IPS DF 4.7 (cell line): ENCODE results near the gene PHF21A.

ENCODE experiments used
- DNase-seq: peaks from one replicate; pipeline ENCODE4 v3.0.0-alpha.2; 2013; ENCODE audit warnings: low spot score; ENCODE audit errors: extremely low read depth

Gene PHF21A

DNA sequence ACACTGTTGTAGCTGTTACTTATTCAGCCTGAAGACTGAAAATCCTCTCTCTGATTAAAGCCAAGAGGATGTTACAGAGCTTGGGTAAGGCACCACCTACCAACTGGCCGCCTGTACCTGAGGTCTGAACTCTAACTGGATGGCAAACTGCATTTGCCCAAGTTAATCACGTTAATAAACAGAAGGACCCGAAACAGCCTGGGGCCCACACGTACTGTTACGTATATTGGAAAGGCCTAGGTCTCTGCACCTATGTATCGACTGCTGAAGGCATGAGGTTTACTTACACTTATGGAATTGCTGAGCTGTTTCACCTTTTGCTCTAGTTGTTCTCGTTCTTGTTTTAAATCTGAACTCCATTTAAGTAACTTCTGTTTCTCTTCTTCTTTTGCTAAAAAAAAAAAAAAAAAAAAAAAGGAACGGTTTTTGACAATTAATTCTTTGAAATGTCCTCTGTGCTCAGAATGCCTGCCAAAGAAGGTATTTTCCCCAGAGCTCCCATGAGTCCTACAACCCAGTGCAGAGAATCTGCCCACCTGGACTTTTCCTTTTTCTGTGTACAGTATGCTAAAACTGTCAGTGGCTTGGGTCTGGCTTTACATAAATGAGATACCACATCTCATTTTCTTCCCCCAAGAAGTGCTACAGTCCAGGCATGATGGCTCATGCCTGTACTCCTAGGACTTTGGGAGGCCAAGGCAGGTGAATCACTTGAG is 185.7 kb downstream of the PHF21A start:
- DNase-seq = no peak

DNA sequence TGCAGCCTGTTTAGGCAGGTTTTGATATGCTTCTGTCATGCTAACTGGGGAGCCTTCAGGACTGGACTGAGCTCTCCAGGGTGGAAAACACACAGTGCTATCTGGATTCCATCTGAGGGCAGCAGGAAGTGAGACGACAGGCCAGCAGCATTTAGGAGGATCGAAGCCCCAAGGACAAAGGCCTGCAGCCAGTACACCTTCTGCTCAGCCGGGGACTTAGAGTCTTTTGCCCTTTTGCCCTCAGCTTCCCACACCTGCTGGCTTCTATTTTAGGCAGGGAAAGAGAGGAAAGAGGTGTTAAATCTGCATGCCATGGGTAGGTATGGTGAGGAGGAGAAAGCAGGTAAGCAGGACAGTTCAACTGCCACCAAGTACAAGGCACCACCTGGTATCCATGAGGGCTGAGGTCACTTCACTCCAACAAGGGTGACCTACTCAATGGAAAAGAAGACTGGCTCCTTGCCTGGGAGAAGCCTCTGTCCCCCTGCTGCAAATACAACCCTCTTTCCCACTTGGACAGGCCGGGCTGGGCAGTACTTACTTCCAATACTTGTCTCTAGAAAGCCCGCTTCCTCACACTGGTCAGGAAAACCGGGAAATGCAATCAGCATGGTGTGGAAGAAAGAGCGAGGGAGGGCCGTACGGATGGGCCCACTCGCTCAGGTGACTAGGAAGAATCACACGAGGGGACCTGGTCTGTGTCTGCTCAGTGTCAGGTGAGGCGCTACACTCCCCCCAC is 186.5 kb downstream of the PHF21A start:
- no peak for DNase-seq

DNA sequence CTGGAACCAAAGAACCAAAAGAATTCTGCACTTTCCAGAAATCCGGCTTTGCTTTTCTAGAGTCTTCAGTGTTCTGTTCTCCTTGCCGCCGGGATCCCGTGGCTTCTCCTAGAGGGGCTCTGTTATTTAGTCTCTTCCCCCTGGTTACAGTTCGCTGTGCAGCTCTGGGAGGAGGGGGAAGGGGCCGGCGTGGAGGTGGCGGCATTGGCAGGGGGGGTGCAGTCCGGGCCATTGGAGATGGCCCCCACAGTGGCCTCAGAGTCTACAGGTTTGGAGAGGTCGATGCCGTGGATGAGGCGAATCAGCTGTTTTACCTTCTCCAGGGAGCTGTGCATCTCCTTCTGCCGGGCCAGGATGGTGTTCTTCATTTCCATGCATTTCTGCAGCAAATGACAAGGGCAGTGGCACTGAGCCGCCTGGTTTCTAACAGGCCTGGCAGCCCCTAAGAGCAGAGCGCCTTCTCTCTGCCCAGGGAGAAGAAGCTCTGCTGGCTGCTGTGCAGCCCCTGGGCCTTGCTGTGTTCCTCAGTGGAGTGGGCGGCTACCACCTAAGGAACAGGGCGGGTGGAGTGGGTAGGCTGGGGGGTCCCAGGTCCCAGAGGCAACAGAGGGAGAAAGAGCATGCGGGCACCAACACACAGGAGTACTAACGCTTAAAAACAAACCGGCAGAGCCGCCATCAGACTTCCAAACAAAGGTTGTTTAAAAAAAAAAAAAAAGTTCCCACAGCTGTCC is 187.2 kb downstream of the PHF21A start:
- DNase-seq = no peak

DNA sequence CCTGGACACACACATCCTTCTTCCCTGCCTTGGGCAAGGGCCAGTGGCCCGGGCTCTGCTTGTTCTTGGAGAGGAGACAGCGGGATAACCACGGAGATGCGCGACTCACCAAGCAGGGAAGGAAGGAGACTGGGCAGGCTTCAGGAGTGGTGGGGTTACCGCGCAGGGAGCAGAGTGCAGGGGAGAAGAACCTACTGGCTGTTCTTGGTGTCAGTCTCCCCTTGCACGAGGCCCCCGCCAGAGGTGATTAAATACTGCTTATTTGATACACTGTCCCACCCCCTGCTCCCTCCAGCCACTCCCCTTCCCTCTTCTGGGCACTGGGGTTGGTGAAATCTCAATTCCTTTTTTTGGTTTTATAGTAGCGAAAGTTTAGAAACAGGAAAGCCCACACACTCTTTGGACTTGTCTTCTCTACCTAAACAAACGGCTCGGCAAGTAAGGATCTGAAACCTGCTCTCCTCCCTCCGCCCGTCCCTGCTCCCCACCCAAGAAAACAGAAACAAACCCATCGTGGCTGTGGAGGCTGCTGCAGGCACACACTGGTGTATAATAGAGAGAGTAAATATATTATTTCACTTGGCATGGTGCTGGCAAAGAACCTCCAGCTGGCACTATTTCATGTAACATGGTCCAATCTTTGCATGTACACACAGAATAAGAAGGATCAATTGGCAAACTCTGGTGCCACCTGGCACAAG is 188.0 kb downstream of the PHF21A start:
- no peak for DNase-seq

DNA sequence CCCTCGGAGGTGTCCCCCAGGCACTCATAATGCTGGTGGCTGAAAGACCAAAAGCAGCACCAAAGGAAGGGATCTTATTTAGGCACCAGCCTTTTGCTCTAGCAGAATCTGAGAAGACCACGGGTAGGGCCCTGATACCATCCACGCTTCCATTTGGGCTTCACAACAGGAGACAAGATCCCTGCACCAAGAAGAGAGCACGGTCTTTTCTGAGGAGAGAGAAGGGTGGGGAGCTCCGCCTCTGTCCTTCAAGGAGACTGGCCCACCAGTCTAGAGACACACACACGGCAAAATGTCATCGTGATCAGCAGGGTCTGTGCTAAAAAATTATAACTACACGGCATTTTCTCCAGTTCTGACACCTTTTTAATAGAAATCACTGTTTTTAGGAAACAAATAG is 189.0 kb downstream of the PHF21A start:
- no peak for DNase-seq

DNA sequence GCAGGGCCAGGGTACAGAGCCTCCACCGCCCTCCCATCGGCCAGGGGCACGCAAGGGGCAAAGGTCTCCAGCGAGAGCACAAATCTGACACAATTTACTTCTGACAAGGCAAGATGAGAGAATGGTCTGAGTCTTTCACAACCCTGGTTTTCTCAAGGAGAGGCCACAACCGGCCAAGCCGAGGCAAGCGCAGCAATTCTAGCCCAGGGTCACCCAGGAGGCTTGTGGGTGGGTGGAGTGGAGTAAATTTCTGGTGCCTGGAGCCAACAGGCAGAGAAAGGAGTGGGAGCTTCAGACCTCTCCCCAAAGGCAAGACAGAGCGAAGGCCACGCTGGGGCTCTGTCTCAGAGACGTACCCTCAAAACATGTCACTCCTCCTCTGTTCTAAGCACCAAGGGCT is 189.5 kb downstream of the PHF21A start:
- DNase-seq = no peak

DNA sequence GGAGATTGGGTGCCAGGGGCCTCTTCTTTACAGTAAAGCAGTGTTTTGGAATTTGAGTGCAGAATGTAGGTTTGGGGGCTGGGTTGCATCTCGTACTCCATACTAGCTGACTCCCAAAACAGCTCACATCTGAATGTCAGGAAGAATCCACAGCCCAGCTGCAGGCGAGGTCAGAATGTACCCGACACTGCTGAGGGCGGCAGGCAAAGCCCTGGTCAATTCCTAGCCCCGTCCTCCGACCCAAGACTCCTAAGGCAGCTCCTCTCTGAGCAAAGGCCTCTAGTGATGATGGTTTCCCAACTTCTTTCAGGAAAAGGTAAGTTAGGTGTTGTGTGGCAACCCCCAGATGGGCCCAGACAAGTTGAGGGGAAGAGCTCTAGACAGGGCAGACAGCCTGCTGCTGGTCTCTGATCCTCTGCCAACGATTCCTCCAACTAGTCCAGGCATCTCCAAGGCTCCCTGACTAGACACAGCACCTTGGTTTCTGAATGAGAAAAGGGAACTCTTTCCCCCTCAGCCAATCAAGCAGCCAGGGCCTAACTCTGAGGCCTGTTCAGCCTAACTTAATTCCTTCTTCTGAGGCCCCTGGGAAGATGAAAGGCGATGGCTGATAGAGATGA is 190.2 kb downstream of the PHF21A start:
- DNase-seq = no peak

DNA sequence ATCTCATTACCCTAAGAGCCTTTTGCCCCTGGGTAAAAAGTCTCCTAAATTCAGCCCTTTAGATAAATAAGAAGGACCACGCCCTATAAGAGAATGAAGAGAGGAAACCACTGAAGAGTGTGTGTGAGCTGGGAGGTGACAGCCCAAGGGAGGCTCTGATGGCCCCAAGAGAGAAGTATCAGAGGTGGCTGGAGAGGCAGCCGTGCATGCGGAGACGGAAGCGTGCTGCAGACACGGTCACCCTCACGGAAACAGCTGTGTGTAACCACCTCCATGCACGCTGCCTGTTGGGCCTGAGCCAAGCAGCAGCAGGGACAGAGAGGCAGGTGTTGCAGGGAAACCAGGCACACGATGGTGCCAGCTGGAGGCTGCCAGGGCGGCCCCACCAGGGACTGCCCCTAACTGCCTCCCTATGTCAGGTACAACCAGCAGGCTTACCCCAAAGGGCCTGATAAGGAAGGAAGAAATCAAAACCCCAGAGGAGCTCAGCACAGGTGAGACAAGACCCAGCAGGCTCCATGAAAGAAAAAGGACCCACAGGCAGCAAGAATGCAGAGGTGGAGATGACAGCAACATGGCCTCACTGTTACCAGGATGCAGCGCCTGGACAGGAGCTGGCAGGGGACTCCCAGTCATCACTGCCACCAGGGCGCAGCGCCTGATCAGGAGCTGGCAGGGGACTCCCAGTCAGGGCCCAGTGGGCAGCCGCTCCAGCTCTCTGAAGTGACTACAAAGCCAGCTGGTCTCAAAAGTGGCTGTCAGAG is 191.0 kb downstream of the PHF21A start:
- no peak for DNase-seq

DNA sequence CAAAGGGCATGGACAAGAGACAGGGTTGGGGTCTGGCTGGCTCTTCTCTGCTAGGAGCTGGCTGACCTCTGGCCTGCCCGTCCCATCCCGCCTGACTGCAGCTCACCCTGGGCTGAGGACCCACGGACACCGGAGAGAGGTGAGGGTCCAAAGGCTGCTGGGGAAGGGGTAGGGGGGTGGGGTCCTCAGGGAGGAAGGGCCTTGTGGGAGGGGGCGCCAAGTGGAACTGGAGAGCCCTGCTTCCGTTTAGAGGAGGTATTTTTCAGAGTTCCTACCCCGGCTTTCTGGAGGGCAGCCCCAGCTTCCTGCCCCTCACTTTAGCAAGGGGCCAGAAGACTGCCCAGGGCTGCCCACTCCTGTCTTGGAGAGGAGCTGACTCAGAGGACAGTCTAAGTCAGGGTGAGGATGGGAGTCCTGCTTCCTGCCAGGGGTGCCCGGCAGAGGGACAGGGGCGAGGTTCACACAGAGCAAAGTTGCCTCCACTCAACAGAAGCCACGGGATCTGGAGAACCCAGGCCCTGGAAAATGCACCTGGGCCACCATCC is 191.7 kb downstream of the PHF21A start:
- no peak for DNase-seq

DNA sequence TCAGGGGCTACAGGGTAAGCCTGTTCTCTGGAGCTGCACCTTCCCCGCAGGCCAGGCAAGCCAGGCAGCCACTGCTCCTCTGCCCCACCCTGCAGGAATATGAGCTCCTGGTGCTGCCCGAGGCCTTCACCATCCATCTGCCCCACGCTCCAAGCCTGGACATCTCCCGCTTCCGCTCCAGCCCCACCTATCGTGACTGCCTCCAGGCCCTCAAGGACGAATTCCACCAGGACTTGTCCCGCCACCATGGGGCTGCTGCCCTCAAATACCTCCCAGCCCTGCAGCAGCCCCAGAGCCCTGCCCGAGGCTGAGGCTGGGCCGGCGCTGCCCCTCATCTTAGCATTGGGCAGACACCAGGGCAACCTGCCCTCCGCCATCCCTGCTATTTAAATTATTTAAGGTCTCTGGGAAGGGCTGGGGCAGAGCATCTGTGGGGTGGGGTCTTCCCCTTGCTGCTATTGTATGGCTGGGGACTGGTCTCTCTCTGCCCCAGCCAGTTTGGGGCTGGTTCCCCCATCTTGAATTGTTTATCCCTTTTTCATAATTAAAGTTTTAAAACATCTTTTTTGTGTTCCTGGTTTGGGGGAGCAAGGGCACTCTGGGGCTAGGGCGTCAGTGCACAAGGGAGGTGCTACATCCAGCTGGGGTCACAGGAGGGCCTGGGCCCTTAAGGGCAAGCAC is 192.6 kb downstream of the PHF21A start:
- DNase-seq = no peak

DNA sequence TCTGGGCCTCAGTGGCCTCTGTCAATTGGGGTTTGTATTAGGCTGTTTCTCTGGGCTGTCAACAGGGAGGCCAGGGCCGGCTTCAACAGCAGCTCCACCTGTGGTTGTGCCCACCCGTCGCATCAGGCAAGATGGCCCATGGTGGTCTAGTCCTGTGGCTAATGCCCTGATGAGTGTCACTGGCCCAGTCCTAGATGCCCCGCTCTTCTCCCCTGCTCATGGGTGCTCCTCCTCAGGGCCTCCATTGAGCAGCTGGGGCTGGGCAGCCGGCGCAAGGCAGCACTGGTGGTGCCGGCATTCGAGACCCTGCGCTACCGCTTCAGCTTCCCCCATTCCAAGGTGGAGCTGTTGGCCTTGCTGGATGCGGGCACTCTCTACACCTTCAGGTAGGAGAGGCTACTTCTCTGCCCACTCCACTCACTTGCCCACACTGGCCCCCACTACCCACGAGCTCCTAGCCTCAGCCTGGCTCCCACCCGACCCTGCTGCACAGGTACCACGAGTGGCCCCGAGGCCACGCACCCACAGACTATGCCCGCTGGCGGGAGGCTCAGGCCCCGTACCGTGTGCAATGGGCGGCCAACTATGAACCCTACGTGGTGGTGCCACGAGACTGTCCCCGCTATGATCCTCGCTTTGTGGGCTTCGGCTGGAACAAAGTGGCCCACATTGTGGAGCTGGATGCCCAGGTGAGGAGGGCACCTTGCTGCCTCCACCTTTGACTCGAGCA is 193.4 kb downstream of the PHF21A start:
- no peak for DNase-seq

DNA sequence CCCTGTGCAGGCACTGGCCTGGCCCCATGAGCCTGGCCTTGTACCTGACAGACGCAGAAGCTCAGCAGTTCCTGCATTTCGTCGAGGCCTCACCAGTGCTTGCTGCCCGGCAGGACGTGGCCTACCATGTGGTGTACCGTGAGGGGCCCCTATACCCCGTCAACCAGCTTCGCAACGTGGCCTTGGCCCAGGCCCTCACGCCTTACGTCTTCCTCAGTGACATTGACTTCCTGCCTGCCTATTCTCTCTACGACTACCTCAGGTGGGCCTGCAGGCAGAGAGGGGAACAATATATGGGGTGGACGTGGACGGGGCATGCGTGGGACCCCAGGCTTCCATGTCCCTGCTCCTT is 193.9 kb downstream of the PHF21A start:
- no peak for DNase-seq

DNA sequence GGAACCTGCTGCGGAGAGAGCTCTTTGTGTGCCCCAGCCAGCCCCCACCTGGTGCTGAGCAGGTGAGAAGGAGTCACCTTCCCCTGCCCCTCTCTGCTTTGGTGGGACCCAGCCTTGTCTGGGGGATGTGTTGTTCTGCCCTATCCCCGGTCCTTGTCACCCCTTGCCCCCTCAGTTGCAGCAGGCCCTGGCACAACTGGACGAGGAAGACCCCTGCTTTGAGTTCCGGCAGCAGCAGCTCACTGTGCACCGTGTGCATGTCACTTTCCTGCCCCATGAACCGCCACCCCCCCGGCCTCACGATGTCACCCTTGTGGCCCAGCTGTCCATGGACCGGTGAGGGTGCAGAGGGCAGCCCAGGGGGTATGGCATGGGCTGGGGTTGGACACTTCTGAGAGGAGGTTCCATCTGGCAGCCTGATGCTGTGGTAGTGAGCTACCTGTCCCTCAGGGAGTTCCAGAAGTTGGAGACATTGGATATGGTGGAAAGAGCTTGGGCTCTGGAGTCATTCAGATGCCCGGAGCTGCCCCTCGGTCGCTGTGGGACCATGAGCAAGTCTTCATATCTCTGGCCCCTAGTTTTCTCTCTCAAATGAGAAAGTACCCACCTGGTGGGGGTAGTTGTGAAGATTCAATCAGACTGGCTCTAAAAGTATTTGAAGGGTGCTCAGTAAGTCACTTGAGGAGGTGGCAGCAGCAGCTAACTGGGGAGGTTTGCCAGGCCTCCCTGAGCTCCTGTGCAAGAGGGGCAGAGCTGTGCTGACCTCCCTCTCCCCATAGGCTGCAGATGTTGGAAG is 194.5 kb downstream of the PHF21A start:
- no peak for DNase-seq

DNA sequence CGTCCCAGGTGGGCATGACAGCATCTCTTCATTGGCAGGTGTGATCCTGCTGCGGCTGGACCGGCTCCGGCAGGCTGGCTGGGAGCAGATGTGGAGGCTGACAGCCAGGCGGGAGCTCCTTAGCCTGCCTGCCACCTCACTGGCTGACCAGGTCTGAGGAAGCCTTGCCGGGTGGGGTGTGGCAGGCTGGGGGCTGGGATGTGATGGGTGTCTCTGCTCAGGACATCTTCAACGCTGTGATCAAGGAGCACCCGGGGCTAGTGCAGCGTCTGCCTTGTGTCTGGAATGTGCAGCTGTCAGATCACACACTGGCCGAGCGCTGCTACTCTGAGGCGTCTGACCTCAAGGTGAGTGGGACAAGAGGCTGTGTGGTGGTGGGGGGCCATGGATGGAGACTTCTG is 195.3 kb downstream of the PHF21A start:
- DNase-seq = no peak

DNA sequence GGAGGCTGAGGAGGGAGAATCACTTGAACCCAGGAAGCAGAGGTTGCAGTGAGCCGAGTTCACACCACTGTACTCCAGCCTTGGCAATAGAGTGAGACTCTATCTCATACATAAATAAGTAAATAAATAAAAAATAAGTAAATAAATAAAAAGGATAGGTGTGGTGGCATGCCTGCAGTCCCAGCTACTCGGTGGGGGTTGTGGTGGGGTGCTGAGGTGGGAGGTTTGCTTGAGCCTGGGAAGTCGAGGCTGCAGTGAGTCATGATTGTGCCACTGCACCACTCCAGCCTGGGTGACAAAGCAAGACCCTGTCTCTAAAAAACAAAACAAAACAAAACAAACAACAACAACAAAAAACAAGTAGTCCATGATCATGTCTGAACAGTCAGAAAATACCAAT is 195.7 kb downstream of the PHF21A start:
- DNase-seq = no peak

DNA sequence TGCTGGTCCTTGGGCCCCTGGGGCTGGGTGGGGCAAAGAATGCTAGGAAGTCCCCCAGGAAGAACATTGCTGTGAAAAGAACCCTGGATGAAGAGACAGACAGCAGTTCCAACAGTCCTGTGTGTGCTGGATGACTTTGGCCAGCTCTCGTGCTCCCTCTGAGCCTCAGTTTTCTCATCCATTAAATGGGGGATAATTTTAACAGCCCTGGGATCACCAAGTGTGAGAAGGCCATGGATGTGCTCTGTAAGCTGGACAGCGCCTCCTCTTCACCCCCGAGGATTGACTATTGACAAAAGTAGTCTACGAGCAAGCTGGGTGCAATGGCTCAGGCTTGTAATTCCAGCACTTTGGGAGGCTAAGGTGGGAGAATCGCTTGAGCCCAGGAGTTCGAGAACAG is 196.3 kb downstream of the PHF21A start:
- no peak for DNase-seq

DNA sequence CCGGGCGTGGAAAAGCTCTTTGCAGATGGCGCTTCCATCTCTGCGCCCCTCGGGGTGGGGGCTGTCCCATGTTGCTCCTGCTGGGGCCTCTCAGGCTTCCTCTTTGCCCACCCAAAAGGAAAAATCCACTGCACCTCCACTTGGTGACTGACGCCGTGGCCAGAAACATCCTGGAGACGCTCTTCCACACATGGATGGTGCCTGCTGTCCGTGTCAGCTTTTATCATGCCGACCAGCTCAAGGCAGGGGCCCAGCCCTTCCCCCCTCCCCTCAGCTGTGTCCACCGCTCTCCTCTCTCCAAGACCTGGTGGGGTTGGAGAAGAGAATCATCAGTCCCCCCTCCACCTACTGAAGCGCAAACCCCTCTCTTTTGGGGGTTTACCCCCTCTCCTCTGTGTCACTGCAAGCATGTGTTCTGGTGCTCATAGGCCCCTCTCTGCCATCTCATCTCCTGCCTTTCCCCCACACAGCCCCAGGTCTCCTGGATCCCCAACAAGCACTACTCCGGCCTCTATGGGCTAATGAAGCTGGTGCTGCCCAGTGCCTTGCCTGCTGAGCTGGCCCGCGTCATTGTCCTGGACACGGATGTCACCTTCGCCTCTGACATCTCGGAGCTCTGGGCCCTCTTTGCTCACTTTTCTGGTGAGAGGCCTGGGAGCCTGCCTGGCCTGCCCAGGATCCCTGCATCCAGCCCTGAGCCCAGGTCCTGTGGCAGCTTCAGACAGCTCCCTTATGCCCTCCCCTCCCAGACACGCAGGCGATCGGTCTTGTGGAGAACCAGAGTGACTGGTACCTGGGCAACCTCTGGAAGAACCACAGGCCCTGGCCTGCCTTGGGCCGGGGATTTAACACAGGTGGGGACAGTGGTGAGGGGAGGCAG is 197.0 kb downstream of the PHF21A start:
- no peak for DNase-seq
